Measurements from ENCODE around the gene TMEM202.

DNA sequence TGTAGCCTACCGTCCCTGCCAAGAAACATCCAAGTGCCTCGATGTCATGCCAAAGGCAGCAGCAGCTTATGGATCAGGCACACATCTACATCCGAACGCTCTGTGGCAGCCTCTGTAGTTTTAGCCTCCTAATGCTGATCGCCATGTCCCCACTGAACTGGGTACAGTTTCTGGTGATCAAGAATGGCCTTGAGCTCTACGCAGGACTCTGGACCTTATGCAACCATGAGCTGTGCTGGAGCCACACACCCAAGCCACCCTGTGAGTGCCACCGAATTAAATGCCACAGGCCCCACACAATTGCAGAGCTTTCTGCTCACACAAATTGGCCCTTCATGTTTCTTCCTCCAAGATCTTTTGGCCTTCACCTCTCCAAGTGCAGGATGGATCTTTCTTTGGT is 543 bp downstream of the TMEM202 start:
- TF ChIP-seq POLR2AphosphoS5 (IDR thresholded peaks at IDR 0.05; ENCODE audit: borderline replicate concordance, low read depth, low read length) = no peak
- no peak for TF ChIP-seq EZH2 (IDR thresholded peaks at IDR 0.05)
